ENCODE measurements around the gene COPG1.

Gene COPG1

DNA sequence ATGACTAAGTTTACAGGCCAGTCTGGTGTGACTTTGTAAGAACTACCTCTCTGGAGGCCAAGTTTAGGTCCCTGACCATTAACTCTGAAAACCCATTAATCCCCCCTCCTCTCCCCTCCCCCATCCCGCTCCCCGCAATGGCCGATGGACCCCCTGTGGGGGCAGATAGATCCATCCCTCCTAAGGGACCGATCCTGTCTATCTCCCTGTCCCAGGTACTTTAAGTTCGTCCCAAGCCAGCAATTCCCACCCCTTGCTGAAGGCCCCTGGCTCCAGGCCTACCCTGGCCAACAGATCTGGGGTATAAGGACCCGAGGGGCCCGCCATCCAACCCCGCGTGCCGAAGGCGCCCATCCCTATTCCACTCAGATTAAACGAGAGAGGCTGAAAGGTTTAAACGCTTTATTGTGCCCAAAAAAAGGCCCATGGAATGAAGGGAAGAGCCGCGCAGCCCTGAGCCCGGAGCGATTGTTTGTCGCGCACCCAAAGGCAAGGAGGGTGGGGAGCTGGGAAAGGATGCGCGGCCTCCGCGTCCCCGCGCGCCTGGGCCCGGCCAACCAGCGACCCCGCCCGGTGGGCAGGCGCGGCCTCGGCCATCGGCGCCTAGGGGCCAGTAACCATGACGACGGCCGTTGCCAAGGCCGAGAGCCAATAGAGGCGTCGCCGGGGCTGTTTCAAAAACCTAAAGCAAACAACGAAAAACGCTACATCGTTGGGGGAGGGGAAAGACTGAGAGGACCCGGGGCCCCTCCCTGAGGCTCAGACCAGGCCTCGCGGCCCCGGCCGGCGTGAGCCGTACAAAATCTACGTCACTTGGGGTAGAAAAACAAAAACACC is 65.2 kb downstream of the COPG1 start:
- peak; percentile 98 for DNase-seq

DNA sequence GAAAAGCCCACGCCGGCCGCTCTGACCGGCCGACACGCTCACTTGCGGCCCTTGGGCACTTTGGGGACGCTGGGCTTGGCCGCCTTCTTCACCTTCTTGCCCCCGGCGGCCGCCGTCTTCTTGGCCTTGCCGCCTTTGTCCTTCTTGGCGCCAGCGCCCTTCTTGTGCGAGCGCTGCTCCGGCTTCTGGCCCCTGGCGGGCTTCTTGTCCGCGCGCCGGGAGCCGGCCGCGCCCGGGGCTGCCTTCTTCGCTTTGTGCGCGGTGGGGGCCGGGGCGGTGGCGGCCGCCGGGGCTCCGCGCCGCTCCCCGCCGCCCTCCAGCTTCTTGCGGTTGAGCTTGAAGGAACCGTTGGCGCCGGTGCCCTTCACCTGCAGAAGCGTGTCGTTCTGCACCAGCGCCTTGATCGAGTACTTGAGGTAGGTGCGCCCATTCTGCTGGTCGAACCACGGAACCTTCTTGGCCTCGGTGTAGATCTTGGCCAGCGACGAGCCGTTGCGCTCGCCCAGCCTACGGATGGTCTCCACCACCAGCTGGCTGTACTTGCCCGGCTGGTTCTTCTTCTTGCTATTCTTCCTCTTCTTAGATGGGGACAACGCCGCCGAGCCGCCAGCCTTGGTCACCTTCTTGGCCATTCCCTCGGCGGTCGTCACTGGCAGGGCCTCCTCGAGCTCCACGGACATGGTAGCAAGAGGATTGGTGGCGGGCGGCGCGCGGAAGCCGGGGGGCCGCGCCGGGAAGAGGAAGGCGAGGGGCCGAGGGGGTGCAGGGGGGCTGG is 66.0 kb downstream of the COPG1 start:
- peak; percentile 13 for DNase-seq

DNA sequence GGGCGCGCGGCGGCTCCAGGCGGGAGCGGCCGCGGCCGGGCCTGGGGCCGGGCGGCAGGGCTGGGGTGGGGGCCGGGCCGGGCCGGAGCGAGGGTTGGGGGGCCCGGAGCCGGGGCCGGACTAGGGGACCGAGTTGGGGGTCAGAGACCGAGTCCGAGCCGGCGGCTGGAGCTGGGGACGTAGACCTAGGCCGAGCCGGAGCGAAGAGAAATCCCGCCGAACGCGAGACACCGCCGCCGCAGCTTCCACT is 66.5 kb downstream of the COPG1 start:
- DNase-seq = no peak

DNA sequence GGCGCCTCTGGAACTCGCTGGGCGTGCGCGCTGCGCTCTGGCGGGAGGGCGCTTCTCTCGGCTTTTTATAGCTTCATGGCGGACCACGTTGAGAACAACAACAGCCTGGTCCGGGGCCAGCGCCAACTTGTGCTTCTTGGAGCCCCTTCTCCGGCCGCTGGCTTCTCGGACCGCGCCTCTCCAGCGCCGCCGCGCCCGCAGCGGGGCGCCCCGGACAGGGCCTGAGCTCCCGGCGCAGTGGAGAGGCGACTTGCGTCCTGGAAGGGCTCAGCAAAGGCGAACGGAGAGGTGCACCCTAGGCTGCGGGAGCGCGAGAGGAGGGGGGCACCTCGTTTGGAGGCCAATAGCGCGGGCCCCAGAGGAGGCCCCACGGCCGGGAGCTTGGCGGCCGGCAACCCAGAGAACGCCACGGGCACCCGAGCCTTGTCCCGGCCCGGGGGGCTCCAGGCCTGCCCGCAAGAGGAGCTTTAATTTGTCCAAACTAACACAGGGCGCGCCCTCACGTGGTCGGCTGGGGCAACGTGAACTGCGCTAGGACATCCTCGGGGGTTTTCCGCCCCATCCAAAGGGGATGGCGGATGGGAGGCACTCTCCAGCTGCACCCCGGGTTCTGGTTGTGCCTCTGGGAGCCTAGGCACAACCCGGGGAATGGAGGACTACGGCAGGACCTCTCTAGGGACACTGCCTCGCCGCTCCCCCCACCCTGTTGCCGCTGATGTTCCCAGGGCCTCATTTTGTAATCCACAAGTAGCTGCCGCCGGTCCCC is 67.0 kb downstream of the COPG1 start:
- DNase-seq = peak; percentile 85

DNA sequence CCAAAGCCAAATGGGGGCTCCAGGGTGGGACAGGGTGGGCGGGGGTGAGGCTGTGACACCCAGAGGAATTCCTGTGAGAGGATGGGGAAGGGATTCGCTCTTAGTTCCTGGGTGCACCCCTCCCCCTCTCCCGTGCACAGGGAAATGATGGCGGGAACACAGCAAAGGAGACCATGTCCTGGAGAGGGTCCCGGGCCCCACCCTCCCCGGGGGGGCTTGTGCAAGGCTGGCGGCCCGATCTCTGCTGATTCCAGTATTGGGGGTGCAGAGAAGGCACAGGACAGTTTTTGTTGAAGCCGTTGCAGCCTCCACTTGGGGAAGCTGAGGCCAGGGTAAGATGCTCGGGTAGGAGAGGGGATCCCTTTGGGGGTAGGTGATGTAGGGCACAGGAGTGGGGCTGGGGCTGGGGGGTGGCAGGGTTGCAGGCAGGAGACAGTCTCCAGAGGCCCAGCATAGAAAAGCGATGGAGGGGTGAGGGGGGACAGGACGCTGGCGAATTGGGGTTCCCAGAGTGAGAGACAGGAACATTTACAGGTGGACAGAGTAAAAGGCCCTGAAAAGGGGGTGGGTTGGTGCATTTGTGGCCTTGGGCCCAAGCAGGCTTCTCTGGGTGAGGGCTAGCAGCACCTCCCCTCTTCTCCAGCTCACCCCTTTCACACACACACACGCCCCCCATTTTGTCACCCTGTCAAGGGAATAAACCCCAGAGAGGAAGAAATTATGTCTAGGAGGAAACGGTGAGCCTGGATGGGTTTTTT is 67.8 kb downstream of the COPG1 start:
- DNase-seq = no peak

DNA sequence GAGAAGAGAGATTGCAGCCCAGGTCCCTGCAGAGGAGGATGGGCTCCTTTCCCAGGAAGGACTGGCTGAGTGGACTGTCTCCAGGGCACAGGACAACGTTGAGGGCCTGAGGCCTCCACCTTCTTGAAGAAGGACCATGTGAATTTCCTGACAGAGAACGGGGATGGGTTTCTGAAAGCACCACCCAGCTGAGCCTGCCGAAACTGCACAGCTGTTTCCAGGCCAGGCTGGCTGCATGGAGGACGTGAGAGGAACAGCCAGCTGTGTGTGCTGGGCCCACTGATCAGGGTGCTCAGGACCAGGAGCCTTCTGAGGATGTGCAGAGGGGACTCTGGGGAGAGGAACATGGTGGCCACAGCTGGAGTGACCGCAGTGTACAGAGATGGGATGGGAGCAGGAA is 68.4 kb downstream of the COPG1 start:
- DNase-seq = no peak

DNA sequence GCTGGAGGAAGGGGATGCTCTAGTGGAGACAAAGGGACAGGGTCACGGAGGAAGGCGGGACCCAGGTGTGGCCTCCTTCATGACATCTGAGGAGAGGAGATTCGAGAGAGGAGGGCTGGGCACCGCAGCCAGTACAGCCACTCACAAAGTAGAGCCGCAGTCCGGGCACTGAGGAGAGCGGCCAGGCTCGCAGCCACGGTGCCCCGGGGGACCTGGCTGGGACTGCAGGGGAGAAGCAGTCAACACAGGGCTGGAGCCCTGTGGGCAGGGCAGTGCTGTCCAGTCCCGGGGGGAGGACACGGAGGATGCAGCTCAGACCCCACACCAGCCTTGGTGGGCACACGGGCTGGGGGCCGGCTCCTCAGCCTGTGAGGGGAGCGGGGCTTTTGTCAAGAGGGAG is 69.5 kb downstream of the COPG1 start:
- no peak for DNase-seq

DNA sequence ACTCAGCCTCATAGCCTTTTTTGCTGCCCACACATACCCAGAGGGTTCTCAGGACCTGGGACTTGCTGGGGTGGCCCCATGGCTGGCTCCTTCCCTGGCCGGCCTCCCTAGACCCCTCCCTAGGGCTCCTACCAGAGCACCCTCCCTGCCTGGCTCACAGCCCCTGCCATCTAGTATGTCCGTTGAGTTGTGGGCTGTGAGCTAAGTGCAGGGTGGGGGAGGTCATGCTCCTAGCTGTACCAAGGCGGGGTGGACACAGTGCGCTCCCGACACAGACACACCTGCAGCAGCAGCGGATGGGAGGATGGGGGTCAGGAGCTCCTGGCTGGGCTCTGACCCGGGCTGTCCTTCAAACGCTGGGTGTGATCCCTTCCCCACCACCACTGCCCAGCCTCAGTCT is 70.9 kb downstream of the COPG1 start:
- no peak for DNase-seq

DNA sequence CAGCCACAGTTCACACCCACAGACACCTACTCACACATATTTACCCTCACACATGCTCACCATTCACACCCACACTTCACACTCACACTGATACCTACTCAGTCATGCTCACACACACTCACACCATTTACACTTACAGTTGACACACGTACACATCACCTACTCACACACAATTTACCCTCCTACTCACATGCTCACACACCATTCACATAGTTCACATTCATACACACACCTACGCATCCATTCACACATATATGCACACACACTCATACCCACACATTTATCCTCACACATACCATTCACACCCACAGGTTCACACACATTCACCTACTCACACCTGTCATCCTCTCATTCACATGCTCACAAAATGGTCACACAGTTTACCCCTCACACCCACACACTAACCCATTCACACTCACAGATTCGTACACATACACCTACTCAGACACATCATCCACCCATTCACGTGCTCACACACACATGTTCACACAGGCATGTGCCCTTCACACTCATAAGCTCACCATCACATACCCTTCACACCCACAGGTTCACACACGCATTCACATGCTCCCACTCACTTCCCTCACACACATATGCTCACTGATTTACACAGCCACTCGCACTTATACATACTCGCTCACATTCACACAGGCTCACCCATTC is 71.5 kb downstream of the COPG1 start:
- no peak for DNase-seq

DNA sequence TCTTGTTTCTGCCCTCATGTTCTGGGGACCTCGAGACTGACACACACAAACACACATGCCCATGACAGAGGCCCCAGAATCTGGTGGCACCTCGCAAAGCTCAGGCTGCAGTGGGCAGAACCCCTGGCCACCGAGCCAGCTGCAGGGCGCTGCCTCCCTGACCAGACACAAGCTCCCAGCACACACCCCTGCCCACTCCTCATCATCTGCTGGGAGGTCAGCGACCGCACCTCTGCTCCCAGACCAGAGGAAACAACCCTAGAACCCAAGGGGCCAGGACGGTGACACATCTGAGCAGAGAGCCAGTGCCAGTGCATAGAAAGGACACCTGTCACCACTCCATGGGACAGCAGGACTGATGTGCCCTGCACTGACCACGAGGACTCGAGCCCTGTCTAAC is 72.5 kb downstream of the COPG1 start:
- no peak for DNase-seq

DNA sequence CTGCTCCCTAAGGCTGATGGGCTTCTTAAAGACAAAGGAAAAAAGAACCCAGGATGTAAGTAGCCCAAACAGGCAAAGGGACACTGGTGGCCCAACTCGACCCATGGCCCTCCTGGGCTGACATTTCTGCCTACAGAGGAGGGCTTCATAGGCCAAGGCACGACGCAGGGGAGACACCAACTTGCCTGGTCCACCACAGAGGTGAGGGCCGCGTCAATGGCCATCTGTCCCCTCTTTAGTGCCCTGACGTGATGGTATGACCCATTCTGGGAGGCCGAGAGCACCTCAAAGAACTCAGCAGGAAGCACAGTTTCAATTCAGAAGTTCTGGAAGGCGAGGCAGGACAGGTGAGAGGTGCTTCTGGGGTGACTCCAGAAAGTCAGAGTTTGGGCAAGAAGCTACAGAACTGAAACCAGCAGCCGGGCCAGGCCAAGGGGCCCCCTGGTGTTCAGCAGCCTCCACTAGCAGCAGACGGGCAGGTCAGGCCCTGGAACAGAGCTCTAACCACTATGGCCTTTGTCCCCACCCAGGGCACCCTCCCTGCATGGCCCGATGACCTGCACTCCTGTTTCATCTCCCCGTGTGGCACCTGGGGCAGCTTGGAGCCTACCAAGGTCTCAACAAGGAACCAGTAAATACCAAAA is 74.4 kb downstream of the COPG1 start:
- no peak for DNase-seq

DNA sequence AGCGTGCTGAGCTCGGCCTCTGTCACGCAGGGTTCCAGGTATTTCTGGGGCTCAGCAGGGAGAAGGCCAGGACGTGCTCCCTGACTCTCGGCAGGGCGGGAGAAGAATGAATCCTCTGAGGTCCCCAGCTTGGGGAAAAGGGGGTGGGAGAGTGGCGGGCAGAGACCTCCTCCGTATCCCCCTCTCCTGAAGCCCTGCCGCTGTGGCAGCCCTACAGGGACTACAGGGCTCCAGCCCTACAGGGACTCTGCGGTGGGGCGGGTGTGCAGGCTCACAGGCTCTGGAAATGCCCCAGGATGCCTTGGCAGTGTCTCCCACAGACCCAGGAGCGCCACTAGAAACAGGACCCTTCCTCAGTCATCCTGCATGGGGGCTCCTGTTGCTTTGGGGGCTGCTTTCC is 75.4 kb downstream of the COPG1 start:
- no peak for DNase-seq

DNA sequence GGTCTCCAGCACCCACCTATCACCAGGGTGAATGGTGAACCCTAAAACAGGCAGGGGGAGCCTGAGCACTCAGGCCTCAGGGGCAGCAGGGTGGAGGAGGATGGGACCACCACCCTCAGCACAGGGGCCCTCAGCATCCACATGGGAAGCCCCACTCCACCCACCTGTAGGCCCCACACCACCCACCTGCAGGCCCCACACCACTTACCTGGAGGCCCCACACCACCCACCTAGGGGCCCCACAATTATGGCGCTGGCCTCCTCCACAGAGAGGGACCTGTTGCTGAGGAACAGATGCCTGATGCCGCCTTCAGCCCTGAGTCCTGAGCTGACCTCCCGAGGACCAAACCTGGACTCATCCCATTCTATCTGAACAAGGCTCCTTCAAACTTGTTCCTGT is 76.0 kb downstream of the COPG1 start:
- DNase-seq = no peak

DNA sequence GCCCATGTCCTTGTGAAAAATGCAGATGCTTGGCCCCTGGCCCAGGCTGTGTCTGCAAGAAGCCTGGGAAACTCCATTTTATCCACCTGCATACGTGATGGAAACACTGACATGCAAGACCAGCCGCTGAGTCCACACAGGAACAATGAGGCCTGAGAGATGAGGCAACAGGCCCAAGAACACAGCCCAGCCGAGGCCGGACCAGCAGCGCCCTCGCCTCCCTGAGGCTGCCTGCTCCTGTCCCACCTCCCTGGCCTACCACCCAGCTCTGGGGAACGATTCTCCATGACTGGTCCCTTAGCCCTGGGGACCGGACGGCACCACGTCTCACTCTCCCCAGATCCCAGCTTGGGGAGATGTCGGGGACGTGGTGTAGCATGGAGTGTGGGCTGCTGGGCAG is 76.7 kb downstream of the COPG1 start:
- DNase-seq = no peak

DNA sequence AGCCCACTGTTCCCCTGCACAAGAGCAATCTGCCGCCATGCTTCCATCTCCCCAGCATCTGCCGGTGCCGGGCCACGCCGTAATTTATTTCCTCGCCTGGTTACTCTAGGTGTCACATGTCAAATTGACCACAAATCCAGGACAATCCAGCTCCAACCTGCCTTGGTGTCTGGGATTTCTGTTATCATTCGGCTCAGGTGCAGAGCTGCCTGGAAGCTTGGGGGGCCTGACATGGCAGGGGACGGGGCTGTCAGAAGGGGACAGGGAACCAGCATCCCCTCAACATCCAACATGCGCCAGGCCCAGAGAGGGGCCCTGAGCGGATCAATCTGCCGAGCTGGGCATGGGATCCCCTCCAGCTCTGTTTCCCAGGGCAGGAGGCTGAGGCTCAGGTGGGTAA is 77.2 kb downstream of the COPG1 start:
- DNase-seq = no peak

Data from NCI-H1436 (cell line).